Transverse colon (tissue), 4 donors: ENCODE results near the gene PLCZ1. TPM values are rescaled to one million over a fixed set of nuclear protein-coding genes. Genes with fewer than 3 reads are reported as not detected.

Experiments
- DNase-seq: peaks from one replicate; pipeline ENCODE4 v3.0.0-alpha.2; 2019
- H3K27ac ChIP-seq, 4 donors: fragments of 200-600 bp; sonication (generic); 2 replicates each; pipeline ENCODE4 v1.5.1; 2016 to 2018; ENCODE audit warnings: inconsistent platforms in 4 of 4
- H3K27me3 ChIP-seq: fragments of 200-600 bp; sonication (generic); 2 replicates; pipeline ENCODE4 v1.5.1; 2017; ENCODE audit warnings: inconsistent platforms
- H3K36me3 ChIP-seq, 4 donors: fragments of 200-600 bp; sonication (generic); 2 replicates each; pipeline ENCODE4 v1.5.1; 2017 to 2019; ENCODE audit warnings: inconsistent platforms in 4 of 4
- H3K4me1 ChIP-seq, 4 donors: fragments of 200-600 bp; sonication (generic); 2 replicates each; pipeline ENCODE4 v1.5.1; 2017 to 2020; ENCODE audit warnings: inconsistent platforms in 4 of 4
- H3K4me3 ChIP-seq, 4 donors: fragments of 200-600 bp; sonication (generic); 1 replicate in 1 of 4; 2 replicates in 3 of 4; pipeline versions ENCODE4 v1.5.1 to v1.6.1; 2017 to 2019; ENCODE audit warnings: inconsistent platforms in 4 of 4
- H3K9me3 ChIP-seq, 2 donors: fragments of 200-600 bp; sonication (generic); 2 replicates each; pipeline ENCODE4 v1.5.1; 2017 to 2019; ENCODE audit warnings: inconsistent platforms in 2 of 2
- EP300 ChIP-seq: sonication (generic); formaldehyde crosslinking; IDR thresholded peaks from one replicate; pipeline ENCODE4 v1.6.1; 2017; ENCODE audit warnings: antibody characterized with exemption, low read depth
- POLR2A ChIP-seq: fragments of 450-650 bp; IDR thresholded peaks from one replicate; pipeline ENCODE4 v1.6.1; 2016; ENCODE audit warnings: antibody characterized with exemption, mild to moderate bottlenecking, moderate library complexity
- POLR2AphosphoS5 ChIP-seq, 3 donors: sonication (generic); formaldehyde crosslinking; IDR thresholded peaks; one replicate each; pipeline ENCODE4 v1.6.1; 2016; ENCODE audit warnings: antibody characterized with exemption in 3 of 3
- WGBS, 2 donors: methylation state at CpG; one replicate each; pipeline ENCODE4 v1.1.5; 2018; ENCODE audit warnings: low coverage in 1 of 2; 5-methylcytosine and 5-hydroxymethylcytosine counted together
- in situ Hi-C, 4 donors: fragments of 200-750 bp; cut with MboI; loops; one replicate each; pipeline versions ENCODE4 v1.15.0 to v1.15.1; 2017; ENCODE audit warnings: low sequenced_read_pairs in 3 of 4, low pct_ligation_motif_present in 1 of 4, low pct_unique_long_range_greater_than_20kb in 1 of 4
- intact Hi-C: fragments of 100-400 bp; cut with DNase I; formaldehyde crosslinking; loops from one replicate; pipeline ENCODE4 v1.15.1; 2023; ENCODE audit warnings: low total_unique reads
- total RNA-seq, 4 donors: library from RNA; depleted of rRNA; stranded (reverse); fragments of >200 nt; gene quantifications; one replicate each; pipeline ENCODE4 v1.1.0, GENCODE V29; 2016
- TF ChIP-seq, protein P1 (sequence below), 5 experiments: fragments of 200-600 bp in 3 of 5; fragments of 450-650 bp in 2 of 5; sonication (generic) in 3 of 5; IDR thresholded peaks; 1 replicate in 2 of 5; 2 replicates in 3 of 5; pipeline ENCODE4 v1.5.1; 2016 to 2017; ENCODE audit warnings: antibody characterized with exemption in 5 of 5, inconsistent platforms in 3 of 5, mild to moderate bottlenecking in 2 of 5, moderate library complexity in 1 of 5

Gene PLCZ1
- total RNA-seq, 4 donors from 2014 or later = not detected

DNA sequence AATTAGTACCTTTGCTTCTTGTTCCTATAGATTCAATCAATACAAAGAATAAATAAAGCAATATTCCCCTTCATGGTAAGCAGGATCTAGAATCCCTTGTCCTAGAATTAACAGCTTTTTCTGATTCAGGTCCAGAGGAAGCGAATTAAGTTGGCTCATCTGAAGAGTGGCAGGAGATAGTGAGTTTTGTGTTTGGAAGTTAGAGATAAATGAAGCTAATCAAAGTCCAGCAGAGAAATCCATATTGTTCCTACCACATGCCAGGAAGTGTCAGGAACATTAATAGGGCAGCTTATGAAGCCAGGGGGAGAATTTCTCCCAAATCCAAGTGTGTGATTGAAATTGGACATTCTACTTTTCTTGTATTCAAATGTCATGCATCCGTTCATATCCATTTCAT, 14.1 kb upstream of the PLCZ1 start:
- intact Hi-C loops = no loop called here
- TF ChIP-seq, protein P1, sequence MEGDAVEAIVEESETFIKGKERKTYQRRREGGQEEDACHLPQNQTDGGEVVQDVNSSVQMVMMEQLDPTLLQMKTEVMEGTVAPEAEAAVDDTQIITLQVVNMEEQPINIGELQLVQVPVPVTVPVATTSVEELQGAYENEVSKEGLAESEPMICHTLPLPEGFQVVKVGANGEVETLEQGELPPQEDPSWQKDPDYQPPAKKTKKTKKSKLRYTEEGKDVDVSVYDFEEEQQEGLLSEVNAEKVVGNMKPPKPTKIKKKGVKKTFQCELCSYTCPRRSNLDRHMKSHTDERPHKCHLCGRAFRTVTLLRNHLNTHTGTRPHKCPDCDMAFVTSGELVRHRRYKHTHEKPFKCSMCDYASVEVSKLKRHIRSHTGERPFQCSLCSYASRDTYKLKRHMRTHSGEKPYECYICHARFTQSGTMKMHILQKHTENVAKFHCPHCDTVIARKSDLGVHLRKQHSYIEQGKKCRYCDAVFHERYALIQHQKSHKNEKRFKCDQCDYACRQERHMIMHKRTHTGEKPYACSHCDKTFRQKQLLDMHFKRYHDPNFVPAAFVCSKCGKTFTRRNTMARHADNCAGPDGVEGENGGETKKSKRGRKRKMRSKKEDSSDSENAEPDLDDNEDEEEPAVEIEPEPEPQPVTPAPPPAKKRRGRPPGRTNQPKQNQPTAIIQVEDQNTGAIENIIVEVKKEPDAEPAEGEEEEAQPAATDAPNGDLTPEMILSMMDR (IDR thresholded peaks at IDR 0.05) = no peak
- no peak for TF ChIP-seq POLR2A
- TF ChIP-seq POLR2AphosphoS5 (IDR thresholded peaks at IDR 0.05) = no peak
- no peak for TF ChIP-seq EP300
- Histone ChIP-seq H3K36me3 (no peaks in the 10 kb centered on the region), H3K27me3 (no peaks in the 10 kb centered on the region), H3K4me3 (no peak overlapping the region), H3K4me1 (no peaks in the 10 kb centered on the region), H3K9me3 (no peaks in the 10 kb centered on the region), H3K27ac (no peak overlapping the region)
- WGBS, 2 donors = 76 to 83% methylated on average over 2 of the region's 2 CpGs
- DNase-seq = no peak
- in situ Hi-C loops = no loop called here

DNA sequence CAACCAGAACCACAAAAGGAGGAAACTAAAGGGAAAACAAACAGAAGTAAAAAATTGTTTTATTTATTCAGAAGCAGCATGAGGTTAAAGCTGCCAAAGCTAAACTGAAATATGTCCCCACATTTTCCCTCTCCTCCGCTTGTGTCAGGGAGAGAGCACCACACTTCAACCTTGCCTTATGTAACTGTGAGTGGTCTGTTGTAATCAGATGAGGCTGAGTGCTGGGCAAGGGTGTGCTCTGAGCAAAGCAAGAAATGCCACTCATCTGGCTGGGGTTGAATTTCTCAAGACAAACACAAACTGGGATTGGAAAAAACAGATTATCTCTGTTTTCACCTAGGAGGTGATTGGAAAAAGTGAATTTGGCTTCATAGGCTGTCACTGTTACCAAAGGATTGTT, 12.3 kb upstream of the PLCZ1 start:
- Histone ChIP-seq H3K27me3 (no peaks in the 10 kb centered on the region), H3K36me3 (no peaks in the 10 kb centered on the region), H3K4me1 (no peaks in the 10 kb centered on the region), H3K9me3 (no peaks in the 10 kb centered on the region), H3K4me3 (no peak overlapping the region), H3K27ac (no peak overlapping the region)
- intact Hi-C loops = no loop called here
- TF ChIP-seq, protein P1 (IDR thresholded peaks at IDR 0.05) = no peak
- 80 to 86% methylated on average over 1 of the region's 1 CpG for WGBS, 2 donors
- DNase-seq = no peak
- in situ Hi-C loops = no loop called here

DNA sequence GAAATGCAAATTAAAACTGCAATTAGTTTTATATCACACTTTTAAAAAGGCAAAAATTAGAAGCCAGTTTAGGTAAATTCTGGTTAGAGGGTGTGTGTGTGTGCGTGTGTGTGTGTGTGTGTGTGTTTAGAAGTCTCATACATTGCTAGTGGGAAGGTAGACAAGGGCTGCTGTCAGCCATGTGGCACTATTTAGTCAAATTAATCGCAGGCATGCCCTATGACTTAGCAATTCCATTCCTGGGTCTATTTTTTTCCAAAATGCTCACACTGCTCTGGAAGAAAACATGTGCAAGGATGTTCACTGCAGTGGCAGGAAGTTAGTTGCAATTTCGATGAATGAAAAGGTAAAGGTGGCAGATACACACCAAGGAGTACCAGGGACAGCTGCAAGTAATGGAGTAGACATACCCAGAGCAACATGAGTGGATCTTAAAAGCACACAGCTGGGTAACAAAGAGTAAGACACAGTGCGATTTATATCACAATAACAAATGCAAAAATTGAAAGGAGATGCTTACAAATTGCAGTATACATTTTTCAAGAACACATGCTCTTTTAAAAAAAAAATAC, 11.7 kb upstream of the PLCZ1 start:
- no peaks in the 10 kb centered on the region for H3K36me3 ChIP-seq
- intact Hi-C loops (no loop called here), in situ Hi-C loops (no loop called here)
- TF ChIP-seq POLR2AphosphoS5 (IDR thresholded peaks at IDR 0.05) = no peak
- TF ChIP-seq EP300 = no peak
- no peak for DNase-seq
- H3K4me1 ChIP-seq = no peaks in the 10 kb centered on the region
- H3K27ac ChIP-seq = no peak overlapping the region
- no peaks in the 10 kb centered on the region for H3K27me3 ChIP-seq
- no peaks in the 10 kb centered on the region for H3K9me3 ChIP-seq
- 29 to 72% methylated on average over 1 to 4 of the region's 4 CpGs for WGBS, 2 donors
- H3K4me3 ChIP-seq = no peak overlapping the region

DNA sequence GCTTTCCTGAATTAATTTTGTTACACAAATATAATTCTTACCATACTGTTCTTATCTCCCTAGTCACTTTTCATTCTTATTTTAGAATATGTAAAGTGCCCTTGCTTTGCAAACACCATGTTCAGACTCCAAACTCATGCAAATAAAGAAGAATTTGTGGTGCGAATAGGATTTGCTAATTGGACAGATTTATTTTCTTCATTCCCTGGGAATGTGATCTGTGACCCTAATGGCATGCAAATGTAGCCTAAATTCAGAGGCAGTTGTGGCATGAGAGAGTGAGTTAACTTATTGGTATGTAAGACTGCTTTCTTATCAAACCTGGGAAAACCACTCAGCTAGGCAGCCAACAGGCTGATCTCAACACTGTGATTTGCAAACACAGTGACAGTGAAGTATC, 10.1 kb upstream of the PLCZ1 start:
- TF ChIP-seq POLR2AphosphoS5 (IDR thresholded peaks at IDR 0.05) (no peak), EP300 (no peak)
- no peak overlapping the region for H3K27ac ChIP-seq
- intact Hi-C loops = no loop called here
- no peaks in the 10 kb centered on the region for H3K4me1 ChIP-seq
- H3K27me3 ChIP-seq = no peaks in the 10 kb centered on the region
- no peak for DNase-seq
- in situ Hi-C loops = no loop called here
- H3K36me3 ChIP-seq = no peaks in the 10 kb centered on the region
- H3K9me3 ChIP-seq = no peaks in the 10 kb centered on the region
- H3K4me3 ChIP-seq = no peak overlapping the region
- WGBS, 2 donors = 89 to 91% methylated on average over 1 of the region's 1 CpG

DNA sequence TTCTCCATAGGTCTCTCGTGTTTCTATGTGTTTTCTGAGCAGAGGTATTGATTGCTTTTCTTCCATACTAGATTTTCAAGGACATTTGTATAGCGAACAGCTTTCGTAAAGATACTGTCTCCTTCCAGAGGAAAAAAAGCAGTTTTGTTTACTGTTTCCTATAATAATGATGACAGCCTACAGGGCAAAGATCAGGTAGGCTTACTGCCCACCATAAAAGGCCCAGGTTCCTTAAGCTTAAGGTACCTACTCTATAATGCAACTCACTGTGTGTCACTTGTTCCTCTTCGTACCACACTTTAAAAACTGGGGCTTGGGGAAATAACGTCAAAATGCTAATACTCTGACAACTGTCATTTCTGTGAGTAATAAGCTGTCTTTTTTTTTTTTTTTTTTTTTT, 6.7 kb downstream of the PLCZ1 start:
- no peak overlapping the region for H3K4me3 ChIP-seq
- no peaks in the 10 kb centered on the region for H3K4me1 ChIP-seq
- no peak overlapping the region for H3K27ac ChIP-seq
- H3K9me3 ChIP-seq = peaks cover 5 to 6% of the 10 kb centered on the region in 2 donors
- DNase-seq = no peak
- no peaks in the 10 kb centered on the region for H3K36me3 ChIP-seq
- 66 to 67% methylated on average over 5 of the region's 5 CpGs for WGBS, 2 donors
- H3K27me3 ChIP-seq = no peaks in the 10 kb centered on the region
- intact Hi-C loops (no loop called here), in situ Hi-C loops (no loop called here)
- TF ChIP-seq POLR2A (no peak), POLR2AphosphoS5 (IDR thresholded peaks at IDR 0.05) (no peak), EP300 (no peak)
- TF ChIP-seq, protein P1 (IDR thresholded peaks at IDR 0.05) = no peak
